COR-L47 (cell line): ENCODE data around the gene YPEL2.
A peak's percentile ranks its signal among the peaks of the same experiment; 100 is the strongest.

Experiments used
- DNase-seq: peaks from one replicate; lab custom pipeline; 2025; lab: John Stamatoyannopoulos, UW

The YPEL2 gene

DNA sequence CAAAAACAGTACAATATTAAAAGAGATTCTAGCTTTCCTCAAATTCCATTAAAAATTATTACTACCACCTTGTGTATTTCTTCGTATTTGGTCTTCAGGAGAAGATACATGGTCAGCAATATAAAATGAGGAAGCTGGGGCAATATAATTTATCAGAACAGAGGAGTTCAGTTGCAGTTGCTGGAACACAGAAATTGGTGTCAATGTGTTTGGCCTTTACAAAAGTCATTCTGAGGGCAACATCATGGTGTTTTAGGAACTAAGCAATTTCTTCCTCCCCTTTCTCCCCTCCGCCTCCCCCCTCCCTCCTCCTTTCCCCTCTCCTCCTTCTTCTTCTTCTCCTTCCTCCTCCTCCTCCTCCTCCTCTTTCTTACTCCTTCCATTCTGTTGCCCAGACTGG, 102.1 kb downstream of the YPEL2 start:
- DNase-seq, result no peak

DNA sequence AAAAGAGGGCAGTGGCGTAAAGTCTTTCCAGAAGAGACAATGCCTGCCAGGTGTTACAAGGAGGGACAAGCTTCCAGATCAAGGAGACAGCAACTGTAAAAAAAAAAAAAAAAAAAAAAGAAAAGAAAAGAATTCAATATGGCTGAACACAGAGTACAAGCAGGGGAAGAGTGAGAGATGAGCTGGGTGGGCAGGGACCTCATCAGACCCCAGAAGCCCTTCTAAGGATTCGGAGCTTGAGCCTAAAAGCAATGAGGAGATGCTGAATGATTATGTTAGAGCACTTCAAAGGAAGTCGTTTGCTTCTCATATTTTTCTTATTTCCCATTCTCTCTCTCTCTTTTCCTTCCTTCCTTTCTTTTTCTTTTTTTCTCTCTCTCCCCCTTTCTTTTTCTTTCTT, 103.0 kb downstream of the YPEL2 start:
- no peak for DNase-seq

DNA sequence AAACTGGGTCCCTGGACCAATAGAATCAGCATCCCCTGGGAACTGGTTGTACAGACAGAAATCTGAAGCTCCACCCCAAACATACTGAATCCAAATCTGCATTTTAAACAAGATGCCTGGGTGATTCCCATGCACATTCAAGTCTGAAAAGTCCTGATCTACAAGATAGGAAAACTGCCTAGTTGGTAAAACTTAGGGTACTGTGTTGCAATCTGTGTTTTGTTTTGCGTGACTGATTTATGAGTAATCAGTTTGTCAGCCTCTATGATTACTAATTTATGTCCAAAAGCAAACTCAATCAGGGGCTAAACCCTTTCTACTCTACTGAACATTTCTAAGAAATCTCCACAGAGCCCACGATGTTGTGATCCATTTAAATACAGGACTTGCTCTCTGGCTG, 103.8 kb downstream of the YPEL2 start:
- no peak for DNase-seq

GRCh38 chr17:59436900-59437299, 105.4 kb downstream of the YPEL2 start:
- DNase-seq, result no peak

GRCh38 chr17:59437791-59438281, 106.4 kb downstream of the YPEL2 start:
- no peak for DNase-seq

DNA sequence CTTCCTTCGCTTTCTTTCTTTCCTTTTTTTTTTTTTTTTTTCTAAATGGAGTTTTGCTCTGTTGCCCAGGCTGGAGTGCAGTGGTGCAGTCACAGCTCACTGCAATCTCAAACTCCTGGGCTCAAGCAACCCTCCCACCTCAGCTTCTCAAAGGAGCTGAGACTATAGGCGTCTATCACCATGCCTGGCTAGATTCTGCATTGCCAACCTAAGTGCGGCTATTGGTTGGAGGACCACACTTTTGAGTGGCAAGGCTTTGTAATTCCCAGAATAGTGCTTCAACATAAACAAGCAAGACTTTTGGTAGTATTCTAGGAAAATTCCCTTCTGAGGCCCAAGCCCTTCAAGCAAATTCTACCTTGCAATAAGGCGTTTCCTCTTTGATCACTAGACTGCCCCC, 107.8 kb downstream of the YPEL2 start:
- no peak for DNase-seq

DNA sequence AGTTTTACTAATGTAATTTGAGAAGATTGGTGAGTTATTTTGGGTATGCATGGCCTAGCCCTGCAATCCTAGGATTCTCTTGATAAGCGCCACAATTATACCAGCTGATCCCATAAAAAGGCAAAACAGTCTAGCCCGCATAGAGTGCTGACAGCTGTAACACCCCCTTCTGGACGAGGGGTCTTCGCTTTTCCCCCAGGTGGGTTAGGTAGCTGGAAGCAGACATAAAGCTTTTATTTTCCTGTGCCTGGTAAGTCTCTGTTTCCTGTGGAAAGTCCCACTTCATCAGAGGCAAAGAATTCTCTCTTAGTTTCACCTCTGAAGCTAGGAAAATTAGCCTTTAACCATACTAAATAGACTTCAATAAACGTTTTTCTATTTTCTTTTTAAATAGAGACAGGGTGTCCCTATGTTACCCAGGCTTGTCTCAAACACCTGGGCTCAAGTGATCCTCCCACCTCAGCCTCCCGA, 108.3 kb downstream of the YPEL2 start:
- DNase-seq, result no peak

DNA sequence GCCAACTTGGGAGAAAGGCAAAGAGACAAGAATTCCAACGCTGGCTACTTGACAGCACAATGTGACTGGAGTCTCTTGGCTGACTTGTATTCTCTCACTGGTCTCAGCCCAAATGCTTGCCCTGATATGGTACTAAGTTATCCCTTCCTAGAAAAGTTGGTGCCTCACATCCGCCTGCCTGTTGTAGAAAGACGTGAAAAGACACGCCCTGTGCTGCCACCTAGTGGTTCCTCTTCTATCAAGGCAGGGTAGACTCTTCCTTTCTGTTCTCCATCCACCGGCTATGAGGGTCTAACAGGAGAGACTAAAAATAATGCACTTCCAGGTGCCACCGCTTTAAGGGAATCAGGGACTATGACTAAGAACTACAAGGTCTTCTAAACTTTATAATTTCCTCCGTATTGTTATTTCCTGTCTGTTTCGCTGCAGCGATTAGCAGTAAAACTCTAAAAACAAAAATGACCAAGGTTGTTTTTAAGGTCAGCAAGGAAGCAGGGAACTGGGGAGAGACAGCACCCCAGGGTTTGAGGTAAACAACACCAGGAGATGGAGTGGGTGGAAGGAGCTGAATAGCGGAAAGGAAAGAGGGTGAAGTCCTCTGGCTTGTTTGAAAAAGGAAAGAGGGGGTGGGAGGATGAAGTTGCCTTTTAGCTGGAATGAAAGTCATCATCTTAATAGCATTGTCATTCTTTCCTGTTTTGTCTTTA, 109.5 kb downstream of the YPEL2 start:
- DNase-seq, result peak; percentile 85

DNA sequence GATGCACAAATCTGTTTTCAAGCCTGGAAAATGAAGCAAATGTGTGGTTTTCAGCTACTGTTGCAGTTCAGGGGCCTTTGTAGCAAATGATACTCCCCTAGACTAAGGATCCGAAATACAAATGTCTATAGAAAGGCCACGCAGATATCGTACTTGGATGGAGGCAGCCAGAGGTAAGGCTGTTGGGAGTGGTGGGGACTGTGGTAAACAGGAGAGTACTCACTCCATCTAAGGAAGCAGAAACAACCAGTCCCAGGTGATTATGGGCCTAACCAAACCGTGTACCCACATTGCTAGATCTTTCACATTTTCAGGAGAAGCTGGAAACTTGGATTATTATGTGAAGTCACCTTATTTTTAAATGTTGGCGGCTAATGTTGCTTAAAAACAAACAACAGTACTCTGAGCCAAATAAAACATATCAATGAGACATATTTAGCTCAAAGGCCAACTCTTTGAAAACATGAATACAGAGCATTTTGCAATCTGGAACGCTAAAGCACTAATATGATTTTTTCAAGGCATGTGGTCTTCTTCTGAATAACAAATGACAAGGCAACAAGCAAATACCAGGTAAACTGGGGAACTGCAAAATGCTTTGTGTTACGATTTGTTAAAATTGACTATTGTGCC, 110.1 kb downstream of the YPEL2 start:
- no peak for DNase-seq

DNA sequence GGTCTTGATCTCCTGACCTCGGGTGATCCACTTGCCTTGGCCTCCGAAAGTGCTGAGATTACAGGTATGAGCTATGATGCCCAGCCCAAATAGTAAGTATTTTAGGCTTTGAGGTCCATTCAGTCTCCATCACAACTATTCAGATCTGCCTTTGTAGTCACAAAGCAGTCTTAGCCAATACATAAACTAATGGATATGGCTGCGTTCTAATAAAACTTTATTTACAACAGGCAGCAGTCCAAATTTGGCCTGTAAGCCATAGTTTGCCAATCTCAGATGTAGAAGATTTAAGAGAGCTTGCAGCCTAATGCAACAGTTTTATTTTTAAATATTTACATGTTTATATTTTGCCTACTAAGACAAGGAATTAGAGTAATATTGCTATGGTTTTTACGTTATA, 111.7 kb downstream of the YPEL2 start:
- no peak for DNase-seq
